Measurements from ENCODE around the gene TUBGCP2.
A peak's percentile ranks its signal among the peaks of the same experiment; 100 is the strongest.

Gene TUBGCP2

GRCh38 chr10:133302230-133302629 lies 6.4 kb downstream of the TUBGCP2 start:
- DNase-seq, result no peak

- DNase-seq, result no peak
These were observed 8.9 kb downstream of the TUBGCP2 start for GRCh38 chr10:133299738-133300137.

- no peak for DNase-seq
These were observed 9.4 kb downstream of the TUBGCP2 start for GRCh38 chr10:133299224-133299623.

- no peak for DNase-seq
These were observed 10.2 kb downstream of the TUBGCP2 start for GRCh38 chr10:133298466-133298865.

- DNase-seq, result no peak
These were observed 11.2 kb downstream of the TUBGCP2 start for GRCh38 chr10:133297504-133297903.

- DNase-seq, result no peak
These were observed 13.0 kb downstream of the TUBGCP2 start for GRCh38 chr10:133295426-133296320.

- DNase-seq, result peak in 2 of 14 donors; percentile 44 to 45
These were observed 14.5 kb downstream of the TUBGCP2 start for GRCh38 chr10:133294189-133294588.

GRCh38 chr10:133293810-133294119 lies 14.9 kb downstream of the TUBGCP2 start:
- DNase-seq, result no peak

- peak in 1 of 14 donors; percentile 36 for DNase-seq
These were observed 15.5 kb downstream of the TUBGCP2 start for GRCh38 chr10:133292919-133293809.

GRCh38 chr10:133289761-133290160 lies 18.9 kb downstream of the TUBGCP2 start:
- no peak for DNase-seq

- no peak for DNase-seq
These were observed 20.7 kb downstream of the TUBGCP2 start for GRCh38 chr10:133287832-133288500.

GRCh38 chr10:133286366-133286765 lies 22.3 kb downstream of the TUBGCP2 start:
- DNase-seq, result no peak

GRCh38 chr10:133285217-133285616 lies 23.5 kb downstream of the TUBGCP2 start:
- no peak for DNase-seq

- no peak for DNase-seq
These were observed 24.7 kb downstream of the TUBGCP2 start for GRCh38 chr10:133283931-133284330.

- DNase-seq, result no peak
These were observed 25.8 kb downstream of the TUBGCP2 start for GRCh38 chr10:133282846-133283390.

GRCh38 chr10:133281628-133282372 lies 26.9 kb downstream of the TUBGCP2 start:
- no peak for DNase-seq

- no peak for DNase-seq
These were observed 27.6 kb downstream of the TUBGCP2 start for GRCh38 chr10:133281084-133281483.

GRCh38 chr10:133280391-133281059 lies 28.1 kb downstream of the TUBGCP2 start:
- DNase-seq, result no peak

GRCh38 chr10:133279326-133280226 lies 29.1 kb downstream of the TUBGCP2 start:
- DNase-seq, result no peak

Measured in C1 segment of cervical spinal cord (tissue), 14 donors.